Large intestine (tissue), 3 donors: ENCODE measurements around the gene PTPRN2. TPM values are rescaled to one million over a fixed set of nuclear protein-coding genes. Genes with fewer than 3 reads are reported as not detected.

Experiments
- DNase-seq, 2 donors: peaks; one replicate each; pipeline versions ENCODE4 v3.0.0 to v3.0.0-alpha.2; 2013
- H3K27ac ChIP-seq: one replicate; pipeline ENCODE4 v1.5.1; 2013; ENCODE audit warnings: low read length
- H3K27me3 ChIP-seq: 2 replicates; pipeline ENCODE4 v1.6.1; 2013; ENCODE audit warnings: low read length; ENCODE audit not compliant: control insufficient read depth, insufficient read depth
- H3K36me3 ChIP-seq: 2 replicates; pipeline ENCODE4 v1.6.1; 2013; ENCODE audit warnings: low read length; ENCODE audit not compliant: control insufficient read depth, insufficient read depth
- H3K4me1 ChIP-seq: one replicate; pipeline ENCODE4 v1.6.1; 2013; ENCODE audit warnings: low read length; ENCODE audit not compliant: control insufficient read depth, insufficient read depth
- H3K4me3 ChIP-seq: one replicate; pipeline ENCODE4 v1.5.1; 2013; ENCODE audit warnings: low read length
- H3K9me3 ChIP-seq: one replicate; pipeline ENCODE4 v1.6.1; 2013; ENCODE audit warnings: mild to moderate bottlenecking, low read depth, low read length, moderate library complexity; ENCODE audit not compliant: control insufficient read depth
- WGBS: methylation state at CpG from one replicate; pipeline ENCODE4 v1.1.5; 2013; ENCODE audit warnings: low lambda C conversion rate; ENCODE audit not compliant: insufficient coverage; 5-methylcytosine and 5-hydroxymethylcytosine counted together
- polyA plus RNA-seq: library from polyadenylated mRNA; unstranded; fragments of 120-200 nt; gene quantifications from one replicate; pipeline ENCODE4 v1.2.1, GENCODE V29; 2013

The PTPRN2 gene
- polyA plus RNA-seq, 1 donor: 13.4 TPM

GRCh38 chr7:158124671-158125079 lies 462.9 kb downstream of the PTPRN2 start:
- Histone ChIP-seq H3K4me3 (no peak overlapping the region), H3K36me3 (no peaks in the 10 kb centered on the region), H3K27me3 (no peaks in the 10 kb centered on the region), H3K27ac (no peak overlapping the region), H3K4me1 (no peaks in the 10 kb centered on the region), H3K9me3 (peaks cover 43% of the 10 kb centered on the region)
- no CpG with 5 or more reads among the region's 14 CpGs for WGBS
- no peak for DNase-seq

GRCh38 chr7:158123753-158124152 lies 463.9 kb downstream of the PTPRN2 start:
- no peaks in the 10 kb centered on the region for H3K4me1 ChIP-seq
- peaks cover 34% of the 10 kb centered on the region for H3K9me3 ChIP-seq

GRCh38 chr7:158123214-158123613 lies 464.4 kb downstream of the PTPRN2 start:
- peaks cover 30% of the 10 kb centered on the region for H3K9me3 ChIP-seq
- no CpG with 5 or more reads among the region's 20 CpGs for WGBS
- DNase-seq: no peak

More at GRCh38 chr7:158123753-158124152, 463.9 kb downstream of the PTPRN2 start:
- no peak overlapping the region for H3K4me3 ChIP-seq
- H3K27me3 ChIP-seq: no peaks in the 10 kb centered on the region
- 96% methylated on average over 5 of the region's 18 CpGs for WGBS
- no peak overlapping the region for H3K27ac ChIP-seq
- DNase-seq: no peak
- H3K36me3 ChIP-seq: no peaks in the 10 kb centered on the region

GRCh38 chr7:158121441-158122045 lies 466.1 kb downstream of the PTPRN2 start:
- Histone ChIP-seq H3K27me3 (no peaks in the 10 kb centered on the region), H3K27ac (no peak overlapping the region), H3K36me3 (no peaks in the 10 kb centered on the region), H3K9me3 (peaks cover 25% of the 10 kb centered on the region), H3K4me1 (no peaks in the 10 kb centered on the region), H3K4me3 (no peak overlapping the region)
- no peak for DNase-seq
- WGBS: no CpG with 5 or more reads among the region's 11 CpGs

More at GRCh38 chr7:158123214-158123613, 464.4 kb downstream of the PTPRN2 start:
- Histone ChIP-seq H3K4me1 (no peaks in the 10 kb centered on the region), H3K27me3 (no peaks in the 10 kb centered on the region), H3K27ac (no peak overlapping the region), H3K36me3 (no peaks in the 10 kb centered on the region), H3K4me3 (no peak overlapping the region)

GRCh38 chr7:158120716-158121115 lies 466.9 kb downstream of the PTPRN2 start:
- Histone ChIP-seq H3K27me3 (no peaks in the 10 kb centered on the region), H3K4me1 (no peaks in the 10 kb centered on the region), H3K9me3 (peaks cover 22% of the 10 kb centered on the region), H3K4me3 (no peak overlapping the region), H3K36me3 (no peaks in the 10 kb centered on the region), H3K27ac (no peak overlapping the region)
- DNase-seq: no peak
- WGBS: no CpG with 5 or more reads among the region's 6 CpGs

- H3K27me3 ChIP-seq: no peaks in the 10 kb centered on the region
- 83% methylated on average over 1 of the region's 4 CpGs for WGBS
- DNase-seq: no peak
- no peak overlapping the region for H3K4me3 ChIP-seq
- no peaks in the 10 kb centered on the region for H3K4me1 ChIP-seq
- no peaks in the 10 kb centered on the region for H3K36me3 ChIP-seq
- no peak overlapping the region for H3K27ac ChIP-seq
- H3K9me3 ChIP-seq: peaks cover 19% of the 10 kb centered on the region
Observed at GRCh38 chr7:158120316-158120715, 467.3 kb downstream of the PTPRN2 start.

- H3K4me1 ChIP-seq: no peaks in the 10 kb centered on the region
- no peaks in the 10 kb centered on the region for H3K27me3 ChIP-seq
- WGBS: 67% methylated on average over 1 of the region's 1 CpG
- H3K36me3 ChIP-seq: no peaks in the 10 kb centered on the region
- H3K4me3 ChIP-seq: no peak overlapping the region
- peaks cover 18% of the 10 kb centered on the region for H3K9me3 ChIP-seq
- H3K27ac ChIP-seq: no peak overlapping the region
- no peak for DNase-seq
Observed at GRCh38 chr7:158117341-158118222, 470.0 kb downstream of the PTPRN2 start.

GRCh38 chr7:158116235-158116634 lies 471.4 kb downstream of the PTPRN2 start:
- H3K27me3 ChIP-seq: no peaks in the 10 kb centered on the region
- no CpG with 5 or more reads among the region's 2 CpGs for WGBS
- DNase-seq: no peak
- H3K36me3 ChIP-seq: no peaks in the 10 kb centered on the region
- peaks cover 30% of the 10 kb centered on the region for H3K9me3 ChIP-seq
- H3K4me3 ChIP-seq: no peak overlapping the region
- no peak overlapping the region for H3K27ac ChIP-seq
- H3K4me1 ChIP-seq: no peaks in the 10 kb centered on the region

- H3K9me3 ChIP-seq: peaks cover 35% of the 10 kb centered on the region
- H3K27ac ChIP-seq: no peak overlapping the region
- WGBS: 100% methylated on average over 1 of the region's 18 CpGs
Observed at GRCh38 chr7:158114056-158114850, 473.4 kb downstream of the PTPRN2 start.

GRCh38 chr7:158113321-158114025 lies 474.1 kb downstream of the PTPRN2 start:
- no peak overlapping the region for H3K27ac ChIP-seq
- H3K9me3 ChIP-seq: peaks cover 35% of the 10 kb centered on the region
- H3K4me1 ChIP-seq: no peaks in the 10 kb centered on the region
- no CpG with 5 or more reads among the region's 15 CpGs for WGBS
- DNase-seq: no peak
- H3K27me3 ChIP-seq: no peaks in the 10 kb centered on the region
- no peaks in the 10 kb centered on the region for H3K36me3 ChIP-seq
- no peak overlapping the region for H3K4me3 ChIP-seq

More at GRCh38 chr7:158114056-158114850, 473.4 kb downstream of the PTPRN2 start:
- no peak overlapping the region for H3K4me3 ChIP-seq
- H3K4me1 ChIP-seq: no peaks in the 10 kb centered on the region
- no peak for DNase-seq
- no peaks in the 10 kb centered on the region for H3K36me3 ChIP-seq
- no peaks in the 10 kb centered on the region for H3K27me3 ChIP-seq
